HepG2 (cell line): ENCODE results near the gene CACNA1H. TPM values are rescaled to one million over a fixed set of nuclear protein-coding genes. Genes with fewer than 3 reads are reported as not detected.

Experiments
- ATF7 ChIP-seq, 2 experiments: fragments of 450-650 bp in 1 of 2; sonication (generic) in 1 of 2; formaldehyde crosslinking in 1 of 2; IDR thresholded peaks; 2 replicates each; pipeline versions ENCODE4 v1.4.0 to v1.6.1; 2016 to 2020; ENCODE audit warnings: antibody characterized with exemption in 1 of 2, mild to moderate bottlenecking in 1 of 2, missing genetic modification reagents in 1 of 2
- ATM ChIP-seq: fragments of 450-650 bp; IDR thresholded peaks from 2 replicates; pipeline ENCODE4 v1.7.1; 2017; ENCODE audit warnings: mild to moderate bottlenecking, borderline replicate concordance
- HOXA5 ChIP-seq: sonication (generic); formaldehyde crosslinking; IDR thresholded peaks from 2 replicates; pipeline ENCODE4 v1.4.0; 2020; ENCODE audit warnings: missing genetic modification reagents
- KDM2A ChIP-seq: sonication (generic); formaldehyde crosslinking; IDR thresholded peaks from 2 replicates; pipeline ENCODE4 v1.4.0; 2020; ENCODE audit warnings: low read depth, missing genetic modification reagents, borderline replicate concordance
- KMT2B ChIP-seq: IDR thresholded peaks from 2 replicates; pipeline ENCODE4 v1.6.1; 2016; ENCODE audit warnings: missing genetic modification reagents, missing compliant biosample characterization
- MED1 ChIP-seq: sonication (generic); formaldehyde crosslinking; IDR thresholded peaks from 2 replicates; pipeline ENCODE4 v1.4.0; 2020; ENCODE audit warnings: missing genetic modification reagents
- MEIS2 ChIP-seq: sonication (generic); formaldehyde crosslinking; IDR thresholded peaks from 2 replicates; pipeline ENCODE4 v1.9.0; 2021; ENCODE audit warnings: mild to moderate bottlenecking, missing genetic modification reagents
- MIER2 ChIP-seq: IDR thresholded peaks from 2 replicates; pipeline ENCODE4 v1.6.1; 2016; ENCODE audit warnings: missing biosample characterization, missing genetic modification reagents
- MYNN ChIP-seq: sonication (generic); formaldehyde crosslinking; IDR thresholded peaks from 2 replicates; pipeline ENCODE4 v1.4.0; 2020; ENCODE audit warnings: mild to moderate bottlenecking, low read depth, missing genetic modification reagents
- MZF1 ChIP-seq: sonication (generic); formaldehyde crosslinking; IDR thresholded peaks from 2 replicates; pipeline ENCODE4 v1.8.1; 2023; ENCODE audit warnings: mild to moderate bottlenecking, missing genetic modification reagents, borderline replicate concordance
- NCOA2 ChIP-seq: sonication (generic); formaldehyde crosslinking; IDR thresholded peaks from 2 replicates; pipeline ENCODE4 v1.8.0; 2022; ENCODE audit warnings: inconsistent platforms
- SIN3A ChIP-seq: IDR thresholded peaks from 2 replicates; pipeline ENCODE4 v1.6.1; 2011; ENCODE audit warnings: low read depth, mild to moderate bottlenecking, control low read depth, low read length, borderline replicate concordance
- SMARCE1 ChIP-seq: fragments of 450-650 bp; IDR thresholded peaks from 2 replicates; pipeline ENCODE4 v1.6.1; 2017; ENCODE audit warnings: borderline replicate concordance
- SOX13 ChIP-seq, 3 experiments: fragments of 450-650 bp in 1 of 3; sonication (generic) in 1 of 3; formaldehyde crosslinking in 1 of 3; IDR thresholded peaks in 2 of 3; conservative IDR thresholded peaks in 1 of 3; 2 replicates each; pipeline versions ENCODE4 v1.5.0 to v1.6.1; 2016 to 2020; ENCODE audit warnings: antibody characterized with exemption in 1 of 3, mild to moderate bottlenecking in 1 of 3, missing compliant biosample characterization in 1 of 3, missing genetic modification reagents in 1 of 3, moderate library complexity in 1 of 3
- TAF1 ChIP-seq: sonication (generic); formaldehyde crosslinking; IDR thresholded peaks from 2 replicates; pipeline ENCODE4 v1.4.0; 2020; ENCODE audit warnings: missing genetic modification reagents
- TMF1 ChIP-seq: sonication (generic); formaldehyde crosslinking; IDR thresholded peaks from 2 replicates; pipeline ENCODE4 v1.8.1; 2022; ENCODE audit warnings: low read depth, missing genetic modification reagents
- XBP1 ChIP-seq: sonication (generic); formaldehyde crosslinking; IDR thresholded peaks from 2 replicates; pipeline ENCODE4 v1.5.0; 2020; ENCODE audit warnings: missing genetic modification reagents
- ZBTB1 ChIP-seq: sonication (generic); formaldehyde crosslinking; IDR thresholded peaks from 2 replicates; pipeline ENCODE4 v1.4.0; 2020; ENCODE audit warnings: missing genetic modification reagents, borderline replicate concordance
- ZBTB20 ChIP-seq: sonication (generic); formaldehyde crosslinking; IDR thresholded peaks from 2 replicates; pipeline ENCODE4 v1.8.1; 2023; ENCODE audit warnings: missing genetic modification reagents, low read depth, mild to moderate bottlenecking, borderline replicate concordance
- ZC3H4 ChIP-seq: sonication (generic); formaldehyde crosslinking; IDR thresholded peaks from 2 replicates; pipeline ENCODE4 v1.4.0; 2020; ENCODE audit warnings: missing genetic modification reagents, borderline replicate concordance
- ZFP62 ChIP-seq: sonication (generic); formaldehyde crosslinking; IDR thresholded peaks from 2 replicates; pipeline ENCODE4 v1.4.0; 2020; ENCODE audit warnings: missing genetic modification reagents
- ZFY ChIP-seq: sonication (generic); formaldehyde crosslinking; IDR thresholded peaks from 2 replicates; pipeline ENCODE4 v1.4.0; 2020; ENCODE audit warnings: missing genetic modification reagents
- ZNF264 ChIP-seq: sonication (generic); formaldehyde crosslinking; IDR thresholded peaks from 2 replicates; pipeline ENCODE4 v1.4.0; 2020; ENCODE audit warnings: missing genetic modification reagents
- ZNF660 ChIP-seq: sonication (generic); formaldehyde crosslinking; IDR thresholded peaks from 2 replicates; pipeline ENCODE4 v1.5.1; 2020; ENCODE audit warnings: mild to moderate bottlenecking, low read depth, missing genetic modification reagents, borderline replicate concordance
- polyA plus RNA-seq, 8 experiments: library from polyadenylated mRNA; depleted of rRNA in 3 of 8; stranded (reverse) in 7 of 8; unstranded in 1 of 8; fragments of >200 nt; fragmentation: Illumina TruSeq in 4 of 8; extraction: Trizol in 4 of 8; gene quantifications; 2 replicates each; pipeline versions ENCODE4 v1.2.1 to v1.2.3, GENCODE V29; 2011 to 2016; ENCODE audit warnings: low read depth in 4 of 8, missing spikeins in 1 of 8, mixed read lengths in 1 of 8; ENCODE audit not compliant: insufficient read depth in 1 of 8
- total RNA-seq, 5 experiments: library from RNA; depleted of rRNA; stranded (reverse); fragments of >200 nt; fragmentation: Illumina TruSeq; extraction: Trizol; gene quantifications; 2 replicates each; pipeline ENCODE4 v1.2.3, GENCODE V29; 2016; ENCODE audit warnings: low read depth in 1 of 5
- TF ChIP-seq, protein P1 (sequence below): sonication (generic); formaldehyde crosslinking; IDR thresholded peaks from 2 replicates; pipeline ENCODE4 v1.4.0; 2020; ENCODE audit warnings: mild to moderate bottlenecking, missing genetic modification reagents
- TF ChIP-seq, protein P2 (sequence below): sonication (generic); formaldehyde crosslinking; IDR thresholded peaks from 2 replicates; pipeline ENCODE4 v1.8.1; 2023; ENCODE audit warnings: missing genetic modification reagents, mild to moderate bottlenecking, borderline replicate concordance
- TF ChIP-seq, protein P3 (sequence below): IDR thresholded peaks from 2 replicates; pipeline ENCODE4 v1.6.1; 2016; ENCODE audit warnings: mild to moderate bottlenecking

Gene CACNA1H
- total and polyA plus RNA-seq, 2 of the 13 experiments (the other 11 are each of a cell fraction or from before 2014, with no cell fraction given) = 0.40 to 1.8 TPM

DNA sequence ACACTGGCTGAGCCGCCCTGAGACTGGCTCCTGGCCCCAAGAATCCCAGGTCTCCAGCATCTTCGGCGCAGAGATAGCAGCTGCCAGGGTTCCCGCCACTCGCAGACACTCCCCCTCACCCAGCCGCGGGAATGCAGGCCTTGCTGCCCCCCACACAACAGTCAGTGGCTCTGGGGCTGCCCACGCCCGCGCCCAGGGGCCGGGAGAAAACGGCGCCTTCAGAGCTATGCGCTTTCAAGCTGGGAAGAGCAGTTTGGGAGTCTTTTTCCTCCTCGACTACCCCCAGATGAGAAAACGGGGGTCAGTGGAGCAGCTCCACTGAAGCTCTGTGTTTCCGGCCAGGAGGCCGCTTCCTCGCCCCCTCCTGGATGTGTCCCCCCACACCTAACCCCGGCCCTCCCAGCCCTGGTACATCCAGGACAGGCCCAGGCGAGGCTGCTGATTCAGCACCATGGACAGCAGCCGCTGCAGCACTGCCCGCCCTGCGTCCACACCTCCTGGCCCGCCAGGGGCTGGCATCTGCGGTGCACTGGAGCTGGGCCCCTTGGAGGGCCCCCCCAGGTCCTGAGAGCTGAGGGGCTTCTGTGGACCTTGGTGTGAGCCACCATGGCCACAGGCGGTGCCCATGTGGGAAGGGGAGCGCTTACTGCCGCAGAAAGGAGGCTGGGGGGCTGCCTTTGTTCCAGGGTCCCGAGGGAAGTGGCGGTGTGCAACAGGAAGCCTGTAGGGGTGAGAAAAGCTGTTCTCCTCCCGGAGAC lies 35.7 kb downstream of the CACNA1H start (continued):
- TF ChIP-seq ATF7 (IDR thresholded peaks at IDR 0.05) (no peak), ATF7 (CRISPR knock-in tag; IDR thresholded peaks at IDR 0.05) (0 out of 2 replicates have a peak, but pooled peaks have one; percentile 35), ZBTB1 (peak; percentile 54; the same call in 1 of the 2 replicates), NCOA2 (peak; percentile 42; the same call in 1 of the 2 replicates), MYNN (CRISPR knock-in tag) (no peak), ZFY (CRISPR knock-in tag) (0 out of 2 replicates have a peak, but pooled peaks have one; percentile 34), SMARCE1 (no peak), KMT2B (CRISPR knock-in tag) (peak; percentile 59; the same call in 1 of the 2 replicates), SOX13 (IDR thresholded peaks at IDR 0.05) (no peak), SOX13 (CRISPR knock-in tag; conservative IDR thresholded peaks at IDR 0.05 in 1 of 2, IDR thresholded peaks at IDR 0.05 in 1 of 2) (peak in 1 of 2 experiments; percentile 35; a peak in 2 of 4 replicates), ZC3H4 (CRISPR knock-in tag) (no peak), TMF1 (CRISPR knock-in tag) (0 out of 2 replicates have a peak, but pooled peaks have one; percentile 70), KDM2A (peak; percentile 58; the same call in 1 of the 2 replicates), ZNF660 (CRISPR knock-in tag) (no peak), HOXA5 (CRISPR knock-in tag) (peak; percentile 96), ZBTB20 (CRISPR knock-in tag) (peak; percentile 80; the same call in 1 of the 2 replicates), ZNF264 (CRISPR knock-in tag) (peak; percentile 65; the same call in 1 of the 2 replicates), MED1 (CRISPR knock-in tag) (peak; percentile 54), SIN3A (no peak), TAF1 (CRISPR knock-in tag) (no peak), ATM (no peak), XBP1 (CRISPR knock-in tag) (peak; percentile 88; the same call in 1 of the 2 replicates), MIER2 (CRISPR knock-in tag) (peak; percentile 95), MZF1 (CRISPR knock-in tag) (no peak), ZFP62 (no peak), MEIS2 (CRISPR knock-in tag) (peak; percentile 89; the same call in 1 of the 2 replicates)
- TF ChIP-seq, protein P1, sequence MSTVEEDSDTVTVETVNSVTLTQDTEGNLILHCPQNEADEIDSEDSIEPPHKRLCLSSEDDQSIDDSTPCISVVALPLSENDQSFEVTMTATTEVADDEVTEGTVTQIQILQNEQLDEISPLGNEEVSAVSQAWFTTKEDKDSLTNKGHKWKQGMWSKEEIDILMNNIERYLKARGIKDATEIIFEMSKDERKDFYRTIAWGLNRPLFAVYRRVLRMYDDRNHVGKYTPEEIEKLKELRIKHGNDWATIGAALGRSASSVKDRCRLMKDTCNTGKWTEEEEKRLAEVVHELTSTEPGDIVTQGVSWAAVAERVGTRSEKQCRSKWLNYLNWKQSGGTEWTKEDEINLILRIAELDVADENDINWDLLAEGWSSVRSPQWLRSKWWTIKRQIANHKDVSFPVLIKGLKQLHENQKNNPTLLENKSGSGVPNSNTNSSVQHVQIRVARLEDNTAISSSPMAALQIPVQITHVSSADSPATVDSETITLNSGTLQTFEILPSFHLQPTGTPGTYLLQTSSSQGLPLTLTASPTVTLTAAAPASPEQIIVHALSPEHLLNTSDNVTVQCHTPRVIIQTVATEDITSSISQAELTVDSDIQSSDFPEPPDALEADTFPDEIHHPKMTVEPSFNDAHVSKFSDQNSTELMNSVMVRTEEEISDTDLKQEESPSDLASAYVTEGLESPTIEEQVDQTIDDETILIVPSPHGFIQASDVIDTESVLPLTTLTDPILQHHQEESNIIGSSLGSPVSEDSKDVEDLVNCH (CRISPR knock-in tag) = no peak
- TF ChIP-seq, protein P2, sequence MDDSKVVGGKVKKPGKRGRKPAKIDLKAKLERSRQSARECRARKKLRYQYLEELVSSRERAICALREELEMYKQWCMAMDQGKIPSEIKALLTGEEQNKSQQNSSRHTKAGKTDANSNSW (CRISPR knock-in tag) = no peak
- TF ChIP-seq, protein P3, sequence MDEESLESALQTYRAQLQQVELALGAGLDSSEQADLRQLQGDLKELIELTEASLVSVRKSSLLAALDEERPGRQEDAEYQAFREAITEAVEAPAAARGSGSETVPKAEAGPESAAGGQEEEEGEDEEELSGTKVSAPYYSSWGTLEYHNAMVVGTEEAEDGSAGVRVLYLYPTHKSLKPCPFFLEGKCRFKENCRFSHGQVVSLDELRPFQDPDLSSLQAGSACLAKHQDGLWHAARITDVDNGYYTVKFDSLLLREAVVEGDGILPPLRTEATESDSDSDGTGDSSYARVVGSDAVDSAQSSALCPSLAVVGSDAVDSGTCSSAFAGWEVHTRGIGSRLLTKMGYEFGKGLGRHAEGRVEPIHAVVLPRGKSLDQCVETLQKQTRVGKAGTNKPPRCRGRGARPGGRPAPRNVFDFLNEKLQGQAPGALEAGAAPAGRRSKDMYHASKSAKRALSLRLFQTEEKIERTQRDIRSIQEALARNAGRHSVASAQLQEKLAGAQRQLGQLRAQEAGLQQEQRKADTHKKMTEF (CRISPR knock-in tag) = peak; percentile 26; the same call in 1 of the 2 replicates
